Spinal cord (tissue), 10 donors: ENCODE measurements around the gene PFKL. TPM values are rescaled to one million over a fixed set of nuclear protein-coding genes. Genes with fewer than 3 reads are reported as not detected.

Source experiments
- DNase-seq, 6 donors: peaks; one replicate each; pipeline versions ENCODE4 v3.0.0 to v3.0.0-alpha.2; 2013 to 2015; ENCODE audit warnings: low spot score in 6 of 6, low read depth in 4 of 6
- H3K27ac ChIP-seq: one replicate; pipeline ENCODE4 v1.5.1; 2013; ENCODE audit warnings: low read depth, low read length, control low read depth
- H3K27me3 ChIP-seq: one replicate; pipeline ENCODE4 v1.6.1; 2013; ENCODE audit warnings: low read length; ENCODE audit not compliant: control insufficient read depth, insufficient read depth
- H3K36me3 ChIP-seq: one replicate; pipeline ENCODE4 v1.6.1; 2013; ENCODE audit warnings: low read length; ENCODE audit not compliant: control insufficient read depth, insufficient read depth
- H3K4me1 ChIP-seq: one replicate; pipeline ENCODE4 v1.6.1; 2013; ENCODE audit warnings: low read length; ENCODE audit not compliant: control insufficient read depth, insufficient read depth
- H3K4me3 ChIP-seq: one replicate; pipeline ENCODE4 v1.5.1; 2013; ENCODE audit warnings: low read depth, low read length, control low read depth
- H3K9me3 ChIP-seq: one replicate; pipeline ENCODE4 v1.6.1; 2013; ENCODE audit warnings: low read length; ENCODE audit not compliant: control insufficient read depth, insufficient read depth
- WGBS: methylation state at CpG from one replicate; pipeline ENCODE4 v1.1.5; 2013; ENCODE audit warnings: missing lambda C conversion rate; ENCODE audit not compliant: insufficient coverage; 5-methylcytosine and 5-hydroxymethylcytosine counted together
- polyA plus RNA-seq, 2 donors: library from polyadenylated mRNA; unstranded; fragments of 120-200 nt; gene quantifications; one replicate each; pipeline ENCODE4 v1.2.1, GENCODE V29; 2013; ENCODE audit not compliant: insufficient read length in 2 of 2
- total RNA-seq, 2 donors: library from RNA; depleted of rRNA in 1 of 2; stranded (reverse); fragments of 120-200 nt in 1 of 2; fragments of >200 nt in 1 of 2; gene quantifications; one replicate each; pipeline versions ENCODE4 v1.2.3 to v1.2.4, GENCODE V29; 2013 to 2014
- donor health status: healthy.

Gene PFKL
- total and polyA plus RNA-seq, 4 donors, result 107 to 172 (median 151) TPM

DNA sequence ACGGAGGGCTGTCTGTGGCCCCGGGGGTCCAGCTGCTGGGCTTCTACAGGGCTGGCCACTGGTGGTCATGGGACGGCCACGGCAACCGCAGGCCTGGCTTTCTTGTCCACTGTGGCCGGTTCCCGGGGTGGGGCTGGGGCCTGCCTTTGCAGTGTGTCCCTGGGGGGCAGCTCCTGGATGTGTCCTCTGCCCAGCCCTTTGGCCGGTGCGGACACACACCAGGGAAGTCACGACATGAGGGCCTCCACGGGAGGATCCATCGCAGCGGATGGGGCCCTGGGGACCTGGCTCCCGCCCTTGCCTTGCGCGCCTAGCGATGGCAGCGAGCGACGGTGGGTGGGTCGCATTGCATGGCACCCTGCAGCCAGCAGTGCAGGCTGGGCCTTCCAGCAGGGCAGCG lies 18.0 kb downstream of the PFKL start:
- Histone ChIP-seq H3K4me1 (peaks cover 4% of the 10 kb centered on the region), H3K4me3 (no peak overlapping the region), H3K27ac (no peak overlapping the region), H3K9me3 (no peaks in the 10 kb centered on the region), H3K27me3 (no peaks in the 10 kb centered on the region), H3K36me3 (peaks cover 100% of the 10 kb centered on the region)
- WGBS, result 96% methylated on average over 22 of the region's 22 CpGs
- no peak for DNase-seq

DNA sequence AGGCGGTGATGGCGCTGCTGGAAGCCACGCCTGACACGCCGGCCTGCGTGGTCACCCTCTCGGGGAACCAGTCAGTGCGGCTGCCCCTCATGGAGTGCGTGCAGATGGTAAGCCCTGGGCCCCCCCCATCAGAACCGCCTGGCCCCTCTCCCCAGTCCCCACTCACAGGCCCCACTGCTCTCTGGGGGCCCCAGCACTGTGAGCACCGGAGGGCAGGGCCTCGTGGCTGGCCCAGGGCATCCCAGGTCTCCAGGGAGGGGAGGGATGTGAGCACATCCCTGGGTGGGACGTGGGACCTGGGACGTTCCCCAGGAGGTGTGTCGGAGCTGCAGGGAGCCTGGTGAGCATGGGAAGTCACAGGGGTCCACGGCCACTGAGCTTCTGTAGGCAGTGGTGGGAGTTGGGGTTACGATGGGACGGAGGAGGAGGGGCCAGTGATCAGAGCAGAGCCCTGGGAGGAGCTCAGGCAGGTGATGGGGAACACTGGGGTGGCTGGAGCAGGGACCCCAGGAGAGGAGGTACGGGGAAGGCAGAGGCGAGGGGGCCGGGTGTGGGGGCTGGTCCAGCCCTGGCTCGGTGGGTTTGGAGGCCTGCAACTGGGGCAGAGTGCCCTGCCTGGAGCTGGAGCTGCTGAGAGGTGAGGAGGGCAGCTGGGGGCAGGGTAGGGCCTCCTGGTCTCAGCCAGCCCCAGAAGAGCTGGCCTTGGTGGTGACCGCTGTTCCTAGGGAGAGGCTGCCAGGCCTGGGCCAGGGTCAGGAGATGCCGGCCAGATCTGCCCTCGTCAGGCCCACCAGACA lies 18.8 kb downstream of the PFKL start:
- Histone ChIP-seq H3K9me3 (no peaks in the 10 kb centered on the region), H3K27me3 (no peaks in the 10 kb centered on the region), H3K27ac (no peak overlapping the region), H3K4me1 (peaks cover 4% of the 10 kb centered on the region), H3K4me3 (no peak overlapping the region), H3K36me3 (peaks cover 100% of the 10 kb centered on the region)
- 96% methylated on average over 23 of the region's 25 CpGs for WGBS
- no peak for DNase-seq

- peaks cover 4% of the 10 kb centered on the region for H3K4me1 ChIP-seq
- DNase-seq, result no peak
- H3K4me3 ChIP-seq, result no peak overlapping the region
- peaks cover 100% of the 10 kb centered on the region for H3K36me3 ChIP-seq
- H3K9me3 ChIP-seq, result no peaks in the 10 kb centered on the region
- WGBS, result 95% methylated on average over 35 of the region's 35 CpGs
- H3K27me3 ChIP-seq, result no peaks in the 10 kb centered on the region
- H3K27ac ChIP-seq, result no peak overlapping the region
These were observed 19.7 kb downstream of the PFKL start for GRCh38 chr21:44319407-44320065.

GRCh38 chr21:44320847-44321246 lies 21.0 kb downstream of the PFKL start:
- Histone ChIP-seq H3K36me3 (peaks cover 100% of the 10 kb centered on the region), H3K27ac (no peak overlapping the region)
- WGBS, result 93% methylated on average over 10 of the region's 13 CpGs

DNA sequence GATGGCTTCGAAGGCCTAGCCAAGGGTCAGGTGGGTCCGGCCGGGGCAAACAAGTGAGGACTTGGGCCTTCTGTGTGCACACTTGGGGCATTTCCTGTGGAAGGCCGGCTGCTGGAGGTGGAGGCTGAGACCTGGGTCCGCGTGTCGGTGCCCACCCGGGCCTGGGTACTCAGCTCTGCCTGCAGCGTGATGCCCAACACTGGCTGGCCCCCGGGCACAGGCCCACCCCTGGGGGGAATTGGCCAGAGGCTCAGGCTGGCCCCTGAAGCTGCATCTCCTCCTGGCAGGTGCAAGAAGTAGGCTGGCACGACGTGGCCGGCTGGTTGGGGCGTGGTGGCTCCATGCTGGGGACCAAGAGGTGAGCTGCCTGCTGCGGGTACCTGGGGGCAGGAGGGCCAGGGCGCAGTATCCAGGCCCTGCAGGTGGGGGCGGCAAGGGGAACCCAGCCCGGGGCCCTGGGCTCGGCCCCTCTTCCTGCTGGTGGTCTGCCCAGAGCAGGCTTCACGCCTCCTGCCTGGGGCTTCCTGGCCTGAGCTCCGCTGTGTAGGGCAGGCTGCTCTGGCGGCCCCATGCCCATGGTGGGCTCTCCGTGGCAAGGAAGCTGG lies 22.1 kb downstream of the PFKL start:
- no peak overlapping the region for H3K27ac ChIP-seq
- H3K9me3 ChIP-seq, result no peaks in the 10 kb centered on the region
- no peak for DNase-seq
- no peaks in the 10 kb centered on the region for H3K27me3 ChIP-seq
- no peak overlapping the region for H3K4me3 ChIP-seq
- 94% methylated on average over 23 of the region's 23 CpGs for WGBS
- peaks cover 4% of the 10 kb centered on the region for H3K4me1 ChIP-seq
- peaks cover 100% of the 10 kb centered on the region for H3K36me3 ChIP-seq

More at GRCh38 chr21:44320847-44321246, 21.0 kb downstream of the PFKL start:
- Histone ChIP-seq H3K27me3 (no peaks in the 10 kb centered on the region), H3K9me3 (no peaks in the 10 kb centered on the region), H3K4me3 (no peak overlapping the region), H3K4me1 (peaks cover 4% of the 10 kb centered on the region)
- no peak for DNase-seq

DNA sequence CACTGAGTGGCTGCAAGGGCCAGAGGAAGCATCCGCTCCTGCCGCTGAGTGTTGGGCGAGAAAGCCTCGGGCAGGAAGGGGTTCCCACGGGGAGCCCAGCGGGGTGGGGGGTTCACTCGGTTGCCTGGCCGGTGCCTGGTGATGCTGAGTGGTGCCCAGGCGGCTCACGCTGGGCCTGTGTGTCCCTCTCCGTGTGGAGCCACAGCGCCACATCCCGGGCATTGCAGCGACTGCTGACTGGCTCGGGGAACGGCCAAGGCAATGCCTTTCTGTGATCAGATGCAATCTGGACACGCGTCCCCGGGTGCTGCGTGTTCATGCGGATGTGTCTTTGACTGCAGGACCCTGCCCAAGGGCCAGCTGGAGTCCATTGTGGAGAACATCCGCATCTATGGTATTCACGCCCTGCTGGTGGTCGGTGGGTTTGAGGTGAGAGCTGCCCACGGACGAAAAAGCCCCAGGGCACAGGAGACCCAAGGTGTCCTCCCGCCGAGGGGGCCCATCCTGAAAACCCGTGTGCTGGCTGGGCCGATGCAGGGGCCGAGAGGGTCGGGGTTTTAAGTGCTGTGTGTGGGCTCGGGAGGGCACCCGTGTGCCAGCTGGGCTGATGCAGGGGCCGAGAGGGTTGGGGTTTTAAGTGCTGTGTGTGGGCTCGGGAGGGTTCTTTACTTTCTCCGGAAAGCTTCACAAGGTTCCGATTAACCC lies 22.9 kb downstream of the PFKL start:
- H3K36me3 ChIP-seq, result peaks cover 100% of the 10 kb centered on the region
- 93% methylated on average over 38 of the region's 38 CpGs for WGBS
- no peak for DNase-seq
- no peaks in the 10 kb centered on the region for H3K9me3 ChIP-seq
- H3K4me1 ChIP-seq, result no peaks in the 10 kb centered on the region
- H3K4me3 ChIP-seq, result no peak overlapping the region
- H3K27ac ChIP-seq, result no peak overlapping the region
- H3K27me3 ChIP-seq, result no peaks in the 10 kb centered on the region

- H3K36me3 ChIP-seq, result peaks cover 100% of the 10 kb centered on the region
- no peak for DNase-seq
- no peaks in the 10 kb centered on the region for H3K4me1 ChIP-seq
- no peak overlapping the region for H3K27ac ChIP-seq
- H3K9me3 ChIP-seq, result no peaks in the 10 kb centered on the region
- WGBS, result 88% methylated on average over 15 of the region's 20 CpGs
- H3K27me3 ChIP-seq, result no peaks in the 10 kb centered on the region
- no peak overlapping the region for H3K4me3 ChIP-seq
These were observed 23.7 kb downstream of the PFKL start for GRCh38 chr21:44323591-44323990.

DNA sequence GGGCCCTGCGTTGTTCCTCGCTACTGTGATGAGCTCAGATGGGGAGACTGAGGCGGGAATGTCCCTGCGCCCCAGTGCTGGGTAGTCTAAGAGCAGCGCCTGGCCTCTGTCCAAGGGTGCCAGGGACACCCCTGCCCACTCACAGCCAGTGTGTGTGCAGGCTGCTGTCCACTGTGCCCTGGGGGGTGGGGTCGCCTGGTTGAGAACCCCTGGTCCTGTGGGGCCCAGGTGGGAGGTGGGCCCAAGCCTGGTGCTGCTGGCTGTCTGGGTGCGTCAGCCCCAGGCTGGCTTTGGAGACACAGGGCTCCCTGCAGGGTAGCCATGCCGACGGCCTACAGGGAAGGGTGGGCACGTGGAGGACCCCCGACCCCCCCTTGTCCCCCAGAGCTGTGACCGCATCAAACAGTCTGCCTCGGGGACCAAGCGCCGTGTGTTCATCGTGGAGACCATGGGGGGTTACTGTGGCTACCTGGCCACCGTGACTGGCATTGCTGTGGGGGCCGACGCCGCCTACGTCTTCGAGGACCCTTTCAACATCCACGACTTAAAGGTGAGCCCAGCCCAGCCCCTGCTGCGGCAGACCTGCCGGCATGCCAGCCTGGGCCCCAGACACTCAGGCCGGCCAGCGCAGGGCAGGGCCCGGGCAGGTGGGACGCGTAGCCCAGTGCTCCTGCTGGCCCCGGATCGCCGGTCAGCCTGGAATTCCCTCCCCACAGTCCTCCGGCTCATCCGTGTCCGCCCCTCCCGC lies 24.4 kb downstream of the PFKL start:
- Histone ChIP-seq H3K4me3 (no peak overlapping the region), H3K27me3 (no peaks in the 10 kb centered on the region), H3K27ac (no peak overlapping the region), H3K9me3 (no peaks in the 10 kb centered on the region), H3K4me1 (no peaks in the 10 kb centered on the region), H3K36me3 (peaks cover 98% of the 10 kb centered on the region)
- WGBS, result 92% methylated on average over 37 of the region's 37 CpGs
- no peak for DNase-seq

GRCh38 chr21:44324854-44325107 lies 24.9 kb downstream of the PFKL start:
- Histone ChIP-seq H3K4me1 (no peaks in the 10 kb centered on the region), H3K4me3 (no peak overlapping the region), H3K27me3 (no peaks in the 10 kb centered on the region), H3K27ac (no peak overlapping the region), H3K36me3 (peaks cover 98% of the 10 kb centered on the region), H3K9me3 (no peaks in the 10 kb centered on the region)
- WGBS, result 88% methylated on average over 11 of the region's 11 CpGs
- DNase-seq, result no peak
